OCI-M1 (cell line): ENCODE measurements around the gene POLR3B.
"Not testable (repeated sequence)": the region's sequence is repeated elsewhere in the genome, so short reads cannot be mapped to it uniquely, and the experiment has no call there.

Source experiments
- DNase-seq: peaks from one replicate; lab custom pipeline; 2025; lab: John Stamatoyannopoulos, UW

POLR3B gene

GRCh38 chr12:106459534-106459933 lies 102.0 kb downstream of the POLR3B start:
- DNase-seq: no peak

- DNase-seq: no peak
These were observed 104.2 kb downstream of the POLR3B start for GRCh38 chr12:106461730-106462129.

- not testable (repeated sequence) for DNase-seq
These were observed 108.1 kb downstream of the POLR3B start for GRCh38 chr12:106465605-106466004.

- DNase-seq: not testable (repeated sequence)
These were observed 118.1 kb downstream of the POLR3B start for GRCh38 chr12:106475662-106476061.

GRCh38 chr12:106477627-106478026 lies 120.1 kb downstream of the POLR3B start:
- DNase-seq: not testable (repeated sequence)

GRCh38 chr12:106480251-106480650 lies 122.7 kb downstream of the POLR3B start:
- DNase-seq: no peak

- no peak for DNase-seq
These were observed 123.7 kb downstream of the POLR3B start for GRCh38 chr12:106481246-106481645.

- DNase-seq: peak; percentile 50
These were observed 130.1 kb downstream of the POLR3B start for GRCh38 chr12:106487664-106488063.

- no peak for DNase-seq
These were observed 131.3 kb downstream of the POLR3B start for GRCh38 chr12:106488884-106489283.

GRCh38 chr12:106490264-106490663 lies 132.7 kb downstream of the POLR3B start:
- DNase-seq: no peak

- DNase-seq: no peak
These were observed 135.3 kb downstream of the POLR3B start for GRCh38 chr12:106492857-106493256.

- DNase-seq: no peak
These were observed 136.0 kb downstream of the POLR3B start for GRCh38 chr12:106493531-106493930.

GRCh38 chr12:106495354-106495965 lies 137.9 kb downstream of the POLR3B start:
- DNase-seq: no peak

GRCh38 chr12:106498056-106498455 lies 140.5 kb downstream of the POLR3B start:
- DNase-seq: no peak

- no peak for DNase-seq
These were observed 142.1 kb downstream of the POLR3B start for GRCh38 chr12:106499628-106500027.

- no peak for DNase-seq
These were observed 149.1 kb downstream of the POLR3B start for GRCh38 chr12:106506691-106507090.

GRCh38 chr12:106508966-106509365 lies 151.4 kb downstream of the POLR3B start:
- DNase-seq: no peak

- DNase-seq: no peak
These were observed 153.8 kb downstream of the POLR3B start for GRCh38 chr12:106511365-106511764.

- DNase-seq: no peak
These were observed 159.8 kb downstream of the POLR3B start for GRCh38 chr12:106517314-106517713.

GRCh38 chr12:106519607-106520021 lies 162.1 kb downstream of the POLR3B start:
- DNase-seq: no peak

GRCh38 chr12:106521901-106522300 lies 164.4 kb downstream of the POLR3B start:
- DNase-seq: no peak

- peak; percentile 16 for DNase-seq
These were observed 165.2 kb downstream of the POLR3B start for GRCh38 chr12:106522708-106523107.

GRCh38 chr12:106527356-106527755 lies 169.8 kb downstream of the POLR3B start:
- DNase-seq: no peak

GRCh38 chr12:106541201-106541600 lies 183.7 kb downstream of the POLR3B start:
- DNase-seq: no peak
